ENCODE data around the gene FBXO7. TPM values are rescaled to one million over a fixed set of nuclear protein-coding genes. Genes with fewer than 3 reads are reported as not detected.

The FBXO7 gene
- total RNA-seq, 4 donors from 2014 or later = 197 to 321 (median 253) TPM

- Histone ChIP-seq H3K27me3 (no peaks in the 10 kb centered on the region), H3K36me3 (no peaks in the 10 kb centered on the region), H3K4me1 (peaks cover 6 to 34% of the 10 kb centered on the region in 2 donors), H3K4me3 (replicated peaks in 1 of 3) (no peak overlapping the region), H3K27ac (no peak overlapping the region), H3K9me3 (no peaks in the 10 kb centered on the region)
- DNase-seq = no peak
- TF ChIP-seq CTCF (IDR thresholded peaks at IDR 0.05) (no peak), POLR2A (IDR thresholded peaks at IDR 0.05) (no peak)
- WGBS, 2 donors = 77 to 96% methylated on average over 2 of the region's 2 CpGs
- intact Hi-C loops (cut with DNase I) = no loop called here
These were observed 61.7 kb downstream of the FBXO7 start for GRCh38 chr22:32536352-32536751.

GRCh38 chr22:32538521-32538920, 63.9 kb downstream of the FBXO7 start:
- intact Hi-C loops (cut with DNase I) = no loop called here
- no peak overlapping the region for H3K27ac ChIP-seq
- 95 to 96% methylated on average over 7 of the region's 7 CpGs for WGBS, 2 donors
- no peaks in the 10 kb centered on the region for H3K9me3 ChIP-seq
- no peak overlapping the region for H3K4me3 ChIP-seq (replicated peaks in 1 of 3)
- H3K27me3 ChIP-seq = no peaks in the 10 kb centered on the region
- peaks cover 0 to 20% of the 10 kb centered on the region in 2 donors for H3K4me1 ChIP-seq
- DNase-seq = no peak
- TF ChIP-seq POLR2A (IDR thresholded peaks at IDR 0.05) = no peak
- no peak for TF ChIP-seq CTCF (IDR thresholded peaks at IDR 0.05)
- H3K36me3 ChIP-seq = no peaks in the 10 kb centered on the region

- Histone ChIP-seq H3K36me3 (no peaks in the 10 kb centered on the region), H3K4me1 (peaks cover 0 to 7% of the 10 kb centered on the region in 2 donors), H3K27ac (peak overlapping the region in 1 of 3 donors; percentile 12), H3K27me3 (no peaks in the 10 kb centered on the region), H3K9me3 (no peaks in the 10 kb centered on the region), H3K4me3 (replicated peaks in 1 of 3) (no peak overlapping the region)
- no peak for DNase-seq
- intact Hi-C loops (cut with DNase I) = no loop called here
- TF ChIP-seq POLR2A (IDR thresholded peaks at IDR 0.05) (no peak), CTCF (IDR thresholded peaks at IDR 0.05) (no peak)
- 45 to 64% methylated on average over 10 of the region's 10 CpGs for WGBS, 2 donors
These were observed 65.2 kb downstream of the FBXO7 start for GRCh38 chr22:32539631-32540421.

- Histone ChIP-seq H3K27ac (no peak overlapping the region), H3K4me3 (replicated peaks in 1 of 3) (no peak overlapping the region), H3K27me3 (no peaks in the 10 kb centered on the region), H3K9me3 (no peaks in the 10 kb centered on the region), H3K4me1 (peaks cover 0 to 5% of the 10 kb centered on the region in 2 donors), H3K36me3 (no peaks in the 10 kb centered on the region)
- WGBS, 2 donors = 89 to 90% methylated on average over 13 of the region's 13 CpGs
- DNase-seq = no peak
- TF ChIP-seq POLR2A (IDR thresholded peaks at IDR 0.05) (no peak), CTCF (IDR thresholded peaks at IDR 0.05) (no peak)
- intact Hi-C loops (cut with DNase I) = no loop called here
These were observed 66.9 kb downstream of the FBXO7 start for GRCh38 chr22:32541481-32541880.

- Histone ChIP-seq H3K27ac (no peak overlapping the region), H3K4me1 (peaks cover 0 to 5% of the 10 kb centered on the region in 2 donors), H3K36me3 (no peaks in the 10 kb centered on the region), H3K9me3 (no peaks in the 10 kb centered on the region), H3K27me3 (no peaks in the 10 kb centered on the region), H3K4me3 (replicated peaks in 1 of 3) (no peak overlapping the region)
- TF ChIP-seq POLR2A (IDR thresholded peaks at IDR 0.05) (no peak), CTCF (IDR thresholded peaks at IDR 0.05) (no peak)
- no peak for DNase-seq
- intact Hi-C loops (cut with DNase I) = no loop called here
- WGBS, 2 donors = 85 to 91% methylated on average over 8 of the region's 8 CpGs
These were observed 67.6 kb downstream of the FBXO7 start for GRCh38 chr22:32542066-32542676.

Measured in thyroid gland (tissue), 4 donors.